ENCODE measurements around the gene ACTN1.

GRCh38 chr14:68922886-68923285 lies 56.2 kb downstream of the ACTN1 start:
- no peak for TF ChIP-seq CTCF (IDR thresholded peaks at IDR 0.05 in 4 of 5, conservative IDR thresholded peaks at IDR 0.05 in 1 of 5)
- TF ChIP-seq POLR2A (IDR thresholded peaks at IDR 0.05): no peak
